H1 (cell line): ENCODE data around the gene CNOT10. TPM values are rescaled to one million over a fixed set of nuclear protein-coding genes. Genes with fewer than 3 reads are reported as not detected.

Source experiments
- CTCF ChIA-PET: fragments of 300-600 bp; sonication (Branson Sonifier 250); formaldehyde crosslinking; loops from one replicate; lab custom pipeline; 2021; ENCODE audit not compliant: partially characterized antibody; lab: Charles Lee
- POLR2A ChIA-PET: fragments of 300-600 bp; sonication (Branson Sonifier 250); formaldehyde crosslinking; loops from one replicate; lab custom pipeline; 2021; ENCODE audit warnings: inconsistent platforms; ENCODE audit not compliant: partially characterized antibody; lab: Charles Lee
- DNase-seq, 2 experiments: peaks; one replicate each; pipeline versions ENCODE4 v3.0.0 to v3.0.0-alpha.2; 2010 to 2022; ENCODE audit warnings: low spot score in 2 of 2, low read depth in 1 of 2, mixed read lengths in 1 of 2
- FAIRE-seq: peaks from 2 replicates; lab custom pipeline; 2011; peaks lifted over from hg19 to GRCh38; lab: Jason Lieb, UNC
- H2AFZ ChIP-seq: 2 replicates; pipeline ENCODE4 v1.8.1; 2012; ENCODE audit warnings: low read length, inconsistent platforms
- H2AK5ac ChIP-seq: 2 replicates; pipeline ENCODE4 v1.6.1; 2013; ENCODE audit warnings: low read depth, low read length
- H2BK120ac ChIP-seq: replicated peaks from 2 replicates; pipeline ENCODE3; 2013; ENCODE audit warnings: low read depth, low read length, inconsistent platforms
- H2BK12ac ChIP-seq: 2 replicates; pipeline ENCODE4 v1.6.1; 2013; ENCODE audit warnings: low read depth, low read length
- H2BK15ac ChIP-seq: 2 replicates; pipeline ENCODE4 v1.6.1; 2013; ENCODE audit warnings: low read length
- H2BK20ac ChIP-seq: 2 replicates; pipeline ENCODE4 v1.6.1; 2013; ENCODE audit warnings: low read length
- H2BK5ac ChIP-seq: 2 replicates; pipeline ENCODE4 v1.6.1; 2013; ENCODE audit warnings: low read depth, low read length
- H3K14ac ChIP-seq: 2 replicates; pipeline ENCODE4 v1.6.1; 2013; ENCODE audit warnings: inconsistent platforms; ENCODE audit not compliant: insufficient read length
- H3K18ac ChIP-seq: 2 replicates; pipeline ENCODE4 v1.6.1; 2013; ENCODE audit warnings: low read length; ENCODE audit errors: extremely low read depth
- H3K23ac ChIP-seq: 2 replicates; pipeline ENCODE4 v1.6.1; 2013; ENCODE audit warnings: inconsistent platforms; ENCODE audit not compliant: insufficient read length
- H3K23me2 ChIP-seq: 2 replicates; pipeline ENCODE4 v1.6.1; 2013; ENCODE audit warnings: low read depth, low read length
- H3K27ac ChIP-seq: 2 replicates; pipeline ENCODE4 v1.6.1; 2011; ENCODE audit warnings: low read depth, low read length, inconsistent platforms
- H3K27me3 ChIP-seq, 4 experiments: replicated peaks in 1 of 4; 1 replicate in 1 of 4; 2 replicates in 3 of 4; pipeline versions ENCODE4 v1.6.1 to v1.8.1; 2011 to 2013; ENCODE audit warnings: low read length in 3 of 4, mild to moderate bottlenecking in 3 of 4, inconsistent platforms in 2 of 4, mixed read lengths in 2 of 4, moderate library complexity in 1 of 4; ENCODE audit not compliant: control insufficient read depth in 3 of 4, insufficient read depth in 3 of 4; ENCODE audit errors: extremely low read depth in 1 of 4
- H3K36me3 ChIP-seq, 4 experiments: 2 replicates each; pipeline versions ENCODE4 v1.6.1 to v1.8.1; 2011 to 2013; ENCODE audit warnings: mild to moderate bottlenecking in 4 of 4, low read length in 3 of 4, moderate library complexity in 2 of 4, control low read depth in 1 of 4, inconsistent platforms in 1 of 4; ENCODE audit not compliant: insufficient read depth in 4 of 4, control insufficient read depth in 2 of 4
- H3K4ac ChIP-seq: replicated peaks from 2 replicates; pipeline ENCODE3; 2013; ENCODE audit warnings: low read length, low read depth, mixed read lengths, inconsistent platforms; ENCODE audit not compliant: insufficient read length
- H3K4me1 ChIP-seq, 4 experiments: replicated peaks in 1 of 4; 1 replicate in 1 of 4; 2 replicates in 3 of 4; pipeline versions ENCODE4 v1.6.1 to v1.8.1; 2011 to 2013; ENCODE audit warnings: low read length in 3 of 4, inconsistent platforms in 2 of 4, mixed read lengths in 1 of 4; ENCODE audit not compliant: insufficient read depth in 4 of 4, control insufficient read depth in 3 of 4
- H3K4me2 ChIP-seq, 2 experiments: 2 replicates each; pipeline versions ENCODE4 v1.6.1 to v1.8.1; 2011 to 2013; ENCODE audit warnings: low read depth in 2 of 2, low read length in 2 of 2, control low read depth in 1 of 2, inconsistent platforms in 1 of 2, mild to moderate bottlenecking in 1 of 2; ENCODE audit not compliant: insufficient read depth in 1 of 2
- H3K4me3 ChIP-seq, 4 experiments: fragments of 200-600, 300-600 bp in 1 of 4; sonication (generic), shearing (Covaris generic), sonication (Bioruptor Twin) in 1 of 4; 2 replicates each; pipeline versions ENCODE4 v1.5.1 to v1.8.1; 2011 to 2016; ENCODE audit warnings: low read length in 4 of 4, low read depth in 3 of 4, control low read depth in 2 of 4, inconsistent platforms in 2 of 4, mild to moderate bottlenecking in 2 of 4, mixed read lengths in 1 of 4, moderate library complexity in 1 of 4; ENCODE audit not compliant: insufficient read depth in 2 of 4; ENCODE audit errors: extremely low read depth in 1 of 4
- H3K56ac ChIP-seq: replicated peaks from 2 replicates; pipeline ENCODE3; 2013; ENCODE audit warnings: low read depth, mild to moderate bottlenecking, mixed read lengths, low read length, inconsistent platforms; ENCODE audit not compliant: insufficient read length
- H3K79me1 ChIP-seq: 2 replicates; pipeline ENCODE4 v1.6.1; 2013; ENCODE audit warnings: low read depth, low read length, control low read depth
- H3K79me2 ChIP-seq, 2 experiments: 2 replicates each; pipeline versions ENCODE4 v1.6.1 to v1.8.1; 2012 to 2013; ENCODE audit warnings: low read length in 2 of 2, mild to moderate bottlenecking in 2 of 2, inconsistent platforms in 1 of 2; ENCODE audit not compliant: insufficient read depth in 2 of 2, control insufficient read depth in 1 of 2
- H3K9ac ChIP-seq, 4 experiments: replicated peaks in 1 of 4; 1 replicate in 1 of 4; 2 replicates in 3 of 4; pipeline versions ENCODE4 v1.6.1 to v1.8.1; 2011 to 2013; ENCODE audit warnings: low read depth in 3 of 4, low read length in 3 of 4, control low read depth in 2 of 4, mild to moderate bottlenecking in 2 of 4, moderate library complexity in 2 of 4, inconsistent platforms in 1 of 4; ENCODE audit errors: extremely low read depth in 1 of 4
- H3K9me3 ChIP-seq, 2 experiments: 2 replicates each; pipeline versions ENCODE4 v1.6.1 to v1.8.1; 2012 to 2013; ENCODE audit warnings: mild to moderate bottlenecking in 2 of 2, moderate library complexity in 2 of 2, control low read depth in 1 of 2, inconsistent platforms in 1 of 2, low read depth in 1 of 2, low read length in 1 of 2, mixed read lengths in 1 of 2; ENCODE audit not compliant: insufficient read depth in 2 of 2
- H4K20me1 ChIP-seq, 2 experiments: replicated peaks in 1 of 2; 2 replicates each; pipeline versions ENCODE3 to v1.8.1; 2011 to 2013; ENCODE audit warnings: inconsistent platforms in 2 of 2, low read length in 2 of 2, mild to moderate bottlenecking in 1 of 2; ENCODE audit not compliant: insufficient read depth in 2 of 2, control insufficient read depth in 1 of 2
- H4K5ac ChIP-seq: 2 replicates; pipeline ENCODE4 v1.6.1; 2013; ENCODE audit warnings: low read length, low read depth, mixed read lengths, inconsistent platforms; ENCODE audit not compliant: insufficient read length
- H4K8ac ChIP-seq: 2 replicates; pipeline ENCODE4 v1.8.0; 2013; ENCODE audit warnings: mild to moderate bottlenecking, moderate library complexity, low read length, inconsistent platforms; ENCODE audit not compliant: insufficient read depth; ENCODE audit errors: extremely low read depth
- H4K91ac ChIP-seq: replicated peaks from 2 replicates; pipeline ENCODE3; 2013; ENCODE audit warnings: low read length, mixed read lengths, inconsistent platforms; ENCODE audit not compliant: insufficient read length
- BCL11A ChIP-seq, 2 experiments: IDR thresholded peaks; one replicate each; pipeline ENCODE4 v1.6.1; 2011; ENCODE audit warnings: low read depth in 2 of 2, low read length in 2 of 2, mild to moderate bottlenecking in 2 of 2
- CTCF ChIP-seq, 3 experiments: IDR thresholded peaks; 1 replicate in 2 of 3; 2 replicates in 1 of 3; pipeline versions ENCODE4 v1.5.1 to v1.6.1; 2011; ENCODE audit warnings: low read length in 3 of 3, mild to moderate bottlenecking in 3 of 3, inconsistent platforms in 2 of 3, low read depth in 1 of 3, moderate library complexity in 1 of 3; ENCODE audit not compliant: insufficient read depth in 1 of 3; ENCODE audit errors: control extremely low read depth in 1 of 3
- EGR1 ChIP-seq: IDR thresholded peaks from 2 replicates; pipeline ENCODE4 v1.6.1; 2011; ENCODE audit warnings: low read depth, low read length, borderline replicate concordance
- GABPA ChIP-seq: IDR thresholded peaks from 2 replicates; pipeline ENCODE4 v1.6.1; 2011; ENCODE audit warnings: mild to moderate bottlenecking, low read length, moderate library complexity, borderline replicate concordance; ENCODE audit not compliant: insufficient read depth
- KDM5A ChIP-seq: fragments of 200-600 bp; IDR thresholded peaks from 2 replicates; pipeline ENCODE4 v1.7.1; 2012; ENCODE audit warnings: mild to moderate bottlenecking, low read length, inconsistent platforms, mixed read lengths
- NANOG ChIP-seq: IDR thresholded peaks from 2 replicates; pipeline ENCODE4 v1.6.1; 2011; ENCODE audit warnings: low read length, low read depth, mild to moderate bottlenecking, inconsistent platforms; ENCODE audit not compliant: insufficient read depth, poor library complexity, severe bottlenecking
- NRF1 ChIP-seq: IDR thresholded peaks from 2 replicates; pipeline ENCODE4 v1.6.1; 2011; ENCODE audit warnings: mild to moderate bottlenecking, low read depth, low read length, improper control_type of control experiment
- RAD21 ChIP-seq, 2 experiments: IDR thresholded peaks in 1 of 2; conservative IDR thresholded peaks in 1 of 2; 2 replicates each; pipeline ENCODE4 v1.6.1; 2011; ENCODE audit warnings: low read depth in 2 of 2, low read length in 2 of 2, improper control_type of control experiment in 1 of 2, inconsistent platforms in 1 of 2, mild to moderate bottlenecking in 1 of 2, moderate library complexity in 1 of 2
- SUZ12 ChIP-seq: fragments of 200-600 bp; sonication (generic); IDR thresholded peaks from 2 replicates; pipeline ENCODE4 v1.6.1; 2012; ENCODE audit warnings: mild to moderate bottlenecking, inconsistent platforms, low read length, moderate library complexity, mixed read lengths
- TAF1 ChIP-seq: IDR thresholded peaks from 2 replicates; pipeline ENCODE4 v1.6.1; 2011; ENCODE audit warnings: mild to moderate bottlenecking, low read depth, low read length
- ZNF274 ChIP-seq: IDR thresholded peaks from 2 replicates; pipeline ENCODE4 v1.7.0; 2012; ENCODE audit warnings: low read length, borderline replicate concordance; ENCODE audit errors: extremely low read depth
- WGBS, 2 experiments: shearing (Covaris generic) in 1 of 2; methylation state at CpG; one replicate each; pipeline versions ENCODE4 v1.1.6 to v1.1.7; 2013 to 2015; ENCODE audit warnings: low lambda C conversion rate in 2 of 2, mixed read lengths in 2 of 2, inconsistent platforms in 1 of 2, low coverage in 1 of 2, missing lambda C conversion rate in 1 of 2; ENCODE audit not compliant: insufficient replicate concordance in 2 of 2, insufficient coverage in 1 of 2, insufficient read length in 1 of 2; ENCODE audit errors: extremely low coverage in 1 of 2, missing lambda C conversion rate in 1 of 2; 5-methylcytosine and 5-hydroxymethylcytosine counted together
- polyA plus RNA-seq, 7 experiments: library from polyadenylated mRNA; depleted of rRNA in 3 of 7; stranded (reverse) in 5 of 7; unstranded in 2 of 7; fragments of >200 nt in 5 of 7; fragments of 200-250 nt in 2 of 7; gene quantifications; 1 replicate in 5 of 7; 2 replicates in 1 of 7; 4 replicates in 1 of 7; pipeline versions ENCODE4 v1.2.1 to v1.2.3, GENCODE V29; 2011 to 2013; ENCODE audit warnings: missing spikeins in 2 of 7, mixed read lengths in 2 of 7
- total RNA-seq: library from RNA; stranded (reverse); fragmentation: NEBNext Ultra II Directional; extraction: Animal tissue kit (Norgen Biotek cat#: 25700); gene quantifications from 2 replicates; pipeline ENCODE4 v1.2.1, GENCODE V29; 2021

Gene CNOT10
- total and polyA plus RNA-seq, 2 of the 8 experiments (the other 6 are each of a cell fraction or from before 2014, with no cell fraction given) = 39.9 to 55.9 TPM

GRCh38 chr3:32719335-32719734, 34.3 kb downstream of the CNOT10 start:
- H4K5ac ChIP-seq = no peak overlapping the region
- H2BK120ac ChIP-seq = no peak overlapping the region
- H2BK12ac ChIP-seq = no peak overlapping the region
- H2AFZ ChIP-seq = no peak overlapping the region
- H4K20me1 ChIP-seq = peaks cover 0 to 3% of the 10 kb centered on the region in 2 experiments
- H3K23ac ChIP-seq = no peak overlapping the region
- CTCF ChIA-PET = interaction anchor here (0.5 to 1.5 kb wide), 6 partner anchors 12 to 283 kb away, joined by 3 to 4 read pairs (median 3); no protein-coding TSS in a partner anchor
- DNase-seq (no peak), FAIRE-seq (no peak)
- no peaks in the 10 kb centered on the region for H3K79me1 ChIP-seq
- H3K36me3 ChIP-seq = peaks cover 7 to 44% (median 13%) of the 10 kb centered on the region in 4 experiments
- H4K8ac ChIP-seq = no peak overlapping the region
- no peak overlapping the region for H3K9ac ChIP-seq
- WGBS, 2 experiments = 95% methylated on average over 5 of the region's 5 CpGs; no CpG with 5 or more reads in 1 of the 2 experiments
- no peak overlapping the region for H2BK15ac ChIP-seq
- H3K23me2 ChIP-seq = no peaks in the 10 kb centered on the region; the same call in 1 of the 2 replicates
- H3K27ac ChIP-seq = no peak overlapping the region
- H3K14ac ChIP-seq = no peak overlapping the region
- POLR2A ChIA-PET = interaction anchor here (0.9 kb wide), 1 partner anchor 62 kb away, joined by 3 read pairs; no protein-coding TSS in a partner anchor
- H2AK5ac ChIP-seq = no peak overlapping the region
- no peak overlapping the region for H3K56ac ChIP-seq
- no peak overlapping the region for H3K18ac ChIP-seq
- no peaks in the 10 kb centered on the region for H3K27me3 ChIP-seq
- H4K91ac ChIP-seq = no peak overlapping the region
- H3K9me3 ChIP-seq = no peaks in the 10 kb centered on the region
- H3K4me3 ChIP-seq = no peak overlapping the region
- H3K4me1 ChIP-seq = no peaks in the 10 kb centered on the region
- no peak overlapping the region for H2BK20ac ChIP-seq
- H3K4me2 ChIP-seq = no peak overlapping the region
- no peak overlapping the region for H2BK5ac ChIP-seq
- H3K4ac ChIP-seq = no peak overlapping the region
- no peaks in the 10 kb centered on the region for H3K79me2 ChIP-seq
- no peak for TF ChIP-seq NRF1
- no peak for TF ChIP-seq GABPA
- no peak for TF ChIP-seq NANOG
- peak; percentile 9 to 17; a peak in 1 of 4 replicates for TF ChIP-seq RAD21 (IDR thresholded peaks at IDR 0.05 in 1 of 2, conservative IDR thresholded peaks at IDR 0.05 in 1 of 2; ENCODE audit: low read depth in 2 of 2, low read length in 2 of 2)
- no peak for TF ChIP-seq KDM5A
- TF ChIP-seq EGR1 = no peak
- peak in 1 of 3 experiments; percentile 17; a peak in 1 of 4 replicates for TF ChIP-seq CTCF (IDR thresholded peaks at IDR 0.05; ENCODE audit: control extremely low read depth in 1 of 3, insufficient read depth in 1 of 3, low read depth in 1 of 3, low read length in 3 of 3)
- no peak for TF ChIP-seq TAF1
- no peak for TF ChIP-seq ZNF274
- TF ChIP-seq SUZ12 = no peak
- no peak for TF ChIP-seq BCL11A (IDR thresholded peaks at IDR 0.05; ENCODE audit: low read depth in 2 of 2, low read length in 2 of 2)
